Activated CD8-positive, alpha-beta memory T cell treated with anti-CD3 and anti-CD28 coated beads for 36 hours (primary cell): ENCODE measurements around the gene TMEM200C. TPM values are rescaled to one million over a fixed set of nuclear protein-coding genes. Genes with fewer than 3 reads are reported as not detected.

Experiments used
- CTCF ChIA-PET: fragments of 350-600 bp; sonication (Branson Sonifier 250); formaldehyde crosslinking; loops from one replicate; lab custom pipeline; 2021; ENCODE audit warnings: antibody characterized with exemption; lab: Charles Lee
- POLR2A ChIA-PET: fragments of 350-600 bp; sonication (Branson Sonifier 250); formaldehyde crosslinking; loops from one replicate; lab custom pipeline; 2021; ENCODE audit warnings: antibody characterized with exemption; lab: Charles Lee
- total RNA-seq, 2 experiments: library from RNA; stranded (reverse); gene quantifications; one replicate each; pipeline ENCODE4 v1.2.3, GENCODE V29; 2021

The TMEM200C gene
- total RNA-seq = not detected

DNA sequence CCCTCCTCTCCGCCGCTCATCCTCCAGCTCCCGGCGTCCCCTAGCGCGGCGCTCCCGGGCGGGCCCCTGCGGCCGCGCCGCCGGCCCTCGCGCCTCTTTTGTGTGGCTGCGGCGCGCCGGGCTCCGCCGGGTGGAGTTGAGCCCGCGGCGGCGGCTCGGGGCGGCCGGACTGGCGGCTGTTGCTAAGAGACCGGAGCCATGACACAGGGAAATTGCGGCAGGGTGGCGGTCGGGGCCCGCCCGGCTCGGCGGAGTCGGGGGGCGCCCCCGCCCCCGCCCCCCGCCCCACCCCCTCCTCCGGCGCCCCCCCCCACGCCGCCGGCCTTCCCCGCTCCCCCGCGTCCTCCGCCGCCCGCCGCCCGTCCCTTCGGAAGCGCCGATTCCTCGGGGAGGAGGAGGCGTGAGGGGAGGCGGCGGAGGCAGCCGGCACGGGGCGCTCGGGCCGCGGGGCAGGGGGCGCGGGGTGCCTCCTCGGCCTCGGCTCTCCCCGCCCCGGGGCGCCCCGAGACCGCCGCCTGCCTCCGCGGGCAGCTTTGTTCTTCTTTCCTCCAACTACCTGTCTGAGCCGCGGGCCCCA, at the start of gene TMEM200C:
TSS of gene TMEM200C (minus strand) at position 224 of the 577 bp plus-strand sequence. CDS start 3,459 bp downstream, outside the sequence.
- ChIA-PET POLR2A (no interaction called here), CTCF (no interaction called here)

- CTCF ChIA-PET = no interaction called here
- POLR2A ChIA-PET = no interaction called here
These were observed 49.1 kb upstream of the TMEM200C start for GRCh38 chr18:5944448-5944847.

- ChIA-PET CTCF (no interaction called here), POLR2A (no interaction called here)
These were observed 48.2 kb upstream of the TMEM200C start for GRCh38 chr18:5943514-5943913.

- POLR2A ChIA-PET = no interaction called here
- CTCF ChIA-PET = no interaction called here
These were observed 47.3 kb upstream of the TMEM200C start for GRCh38 chr18:5942591-5942990.

DNA sequence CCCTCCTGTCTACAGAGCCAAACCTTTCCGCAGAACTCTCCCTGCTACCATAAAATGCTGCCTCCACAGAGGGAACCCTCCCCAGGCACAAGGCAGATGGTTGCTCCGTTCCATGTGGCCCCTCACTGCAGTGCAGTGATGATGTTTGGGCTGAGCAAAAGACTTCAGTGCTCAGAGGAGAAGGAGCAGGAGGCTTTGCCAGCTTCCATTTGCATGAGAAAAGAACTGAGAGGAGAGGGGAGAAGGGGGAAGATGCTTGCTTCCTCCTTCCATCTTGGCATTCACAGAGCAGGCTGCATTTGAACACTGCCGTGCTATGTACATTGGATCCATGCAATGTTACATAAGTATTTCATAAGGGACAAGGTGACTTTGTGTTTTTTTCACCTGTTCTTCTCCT, 46.6 kb upstream of the TMEM200C start:
- POLR2A ChIA-PET = no interaction called here
- CTCF ChIA-PET = no interaction called here

GRCh38 chr18:5939801-5940667, 44.7 kb upstream of the TMEM200C start:
- POLR2A ChIA-PET = no interaction called here
- CTCF ChIA-PET = no interaction called here

GRCh38 chr18:5937795-5938194, 42.5 kb upstream of the TMEM200C start:
- CTCF ChIA-PET = no interaction called here

DNA sequence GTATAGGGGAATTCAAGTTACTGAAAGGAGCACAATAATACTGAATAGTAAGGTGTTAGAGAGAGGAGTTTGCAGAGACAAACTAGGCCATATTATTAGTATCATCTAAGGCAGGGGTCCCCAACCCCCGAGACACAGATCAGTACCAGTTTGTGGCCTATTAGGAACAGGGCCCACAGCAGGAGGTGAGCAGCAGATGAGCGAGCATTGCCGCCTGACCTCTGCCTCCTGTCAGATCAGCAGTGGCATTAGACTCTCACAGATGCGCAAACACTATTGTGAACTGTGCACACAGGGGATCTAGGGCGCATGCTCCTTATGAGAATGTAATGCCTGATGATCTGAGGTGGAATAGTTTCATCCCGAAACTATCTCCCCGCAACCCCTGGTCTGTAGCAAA, 41.8 kb upstream of the TMEM200C start:
- ChIA-PET CTCF (no interaction called here), POLR2A (no interaction called here)

More at GRCh38 chr18:5937795-5938194, 42.5 kb upstream of the TMEM200C start:
- POLR2A ChIA-PET = no interaction called here

DNA sequence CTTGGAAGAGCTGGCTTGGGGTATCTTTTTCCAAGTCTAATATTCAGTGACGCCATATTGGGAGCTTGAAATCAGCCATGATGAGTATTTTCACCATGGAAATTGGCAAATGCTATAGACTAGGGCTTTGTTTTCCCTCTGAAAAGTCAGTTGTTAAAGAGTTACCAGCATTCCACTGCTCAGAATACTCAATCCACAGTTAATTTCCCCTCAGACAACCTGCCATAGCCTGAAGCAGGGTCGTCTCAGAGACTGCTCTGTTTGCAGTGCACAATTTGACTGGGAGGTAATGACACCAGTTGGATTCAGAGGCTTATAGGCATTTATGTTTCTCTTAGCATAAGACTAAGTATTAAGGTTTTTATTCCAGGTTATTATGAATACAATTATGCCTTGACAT, 35.5 kb upstream of the TMEM200C start:
- CTCF ChIA-PET = no interaction called here
- POLR2A ChIA-PET = no interaction called here

- ChIA-PET CTCF (no interaction called here), POLR2A (no interaction called here)
These were observed 23.0 kb upstream of the TMEM200C start for GRCh38 chr18:5918205-5918858.

DNA sequence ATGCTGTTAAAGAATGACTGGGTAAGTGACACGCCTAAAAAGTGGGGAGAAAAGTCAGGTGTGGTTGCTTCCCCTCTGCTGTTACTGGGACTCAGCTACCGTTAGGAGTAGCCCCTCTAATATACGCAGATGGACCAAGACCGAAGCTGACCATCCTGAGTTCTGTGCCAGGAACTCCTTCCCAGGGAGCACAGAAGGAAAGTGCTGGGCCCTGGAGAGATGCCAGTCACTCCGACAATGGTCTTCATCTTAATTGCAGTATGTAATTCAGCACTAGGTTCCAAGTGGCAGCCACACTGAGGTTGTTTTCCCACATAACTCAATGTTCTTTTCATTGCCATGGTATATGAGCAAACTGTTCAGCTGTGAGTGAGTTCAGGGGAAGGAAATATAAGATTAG, 19.6 kb upstream of the TMEM200C start:
- ChIA-PET POLR2A (no interaction called here), CTCF (no interaction called here)

DNA sequence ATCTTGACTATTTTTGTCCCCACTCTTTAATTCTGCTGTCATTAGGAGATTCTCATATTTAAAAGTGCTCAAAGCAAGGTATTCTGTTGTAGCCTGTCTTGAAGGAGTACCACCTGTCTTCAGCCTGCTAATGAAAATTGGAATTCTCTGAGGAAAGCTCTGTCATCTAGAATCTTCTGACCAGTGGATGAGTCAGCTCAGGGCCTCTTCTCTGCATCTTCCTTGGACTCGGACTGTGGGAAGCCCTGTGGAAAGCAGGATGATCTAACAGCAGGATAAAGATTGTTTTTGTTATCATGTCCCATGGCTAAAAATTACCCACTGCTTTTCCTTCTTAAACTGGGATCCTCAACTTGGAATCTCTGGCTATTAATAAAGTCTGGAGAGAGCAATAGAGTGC, 18.7 kb upstream of the TMEM200C start:
- CTCF ChIA-PET = no interaction called here
- POLR2A ChIA-PET = no interaction called here

DNA sequence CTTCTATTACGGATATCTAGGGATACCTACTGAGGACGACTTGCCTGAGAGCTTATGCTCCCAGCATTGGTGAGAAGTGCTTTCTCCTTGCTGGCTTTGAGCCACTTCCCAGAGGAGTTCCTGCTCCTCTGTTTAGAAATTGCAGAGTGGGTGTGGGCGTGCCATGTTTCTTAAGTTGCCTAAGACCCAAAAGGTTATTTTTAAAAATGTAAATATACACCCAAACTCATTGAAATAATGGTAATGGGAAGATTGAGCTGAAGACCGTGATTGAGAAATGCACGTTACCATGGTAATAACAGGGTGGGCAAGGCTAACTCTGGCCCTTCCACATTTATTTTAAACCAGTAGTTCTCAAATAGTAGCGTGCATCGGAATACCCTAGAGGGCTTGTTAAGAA, 17.2 kb upstream of the TMEM200C start:
- CTCF ChIA-PET = interaction anchor here (0.9 kb wide), 1 partner anchor 22 kb away, joined by 4 read pairs; no protein-coding TSS in a partner anchor
- POLR2A ChIA-PET = no interaction called here

GRCh38 chr18:5909125-5909524, 13.8 kb upstream of the TMEM200C start:
- CTCF ChIA-PET = no interaction called here
- POLR2A ChIA-PET = no interaction called here

- CTCF ChIA-PET = no interaction called here
- POLR2A ChIA-PET = no interaction called here
These were observed 8.1 kb upstream of the TMEM200C start for GRCh38 chr18:5903386-5903785.

DNA sequence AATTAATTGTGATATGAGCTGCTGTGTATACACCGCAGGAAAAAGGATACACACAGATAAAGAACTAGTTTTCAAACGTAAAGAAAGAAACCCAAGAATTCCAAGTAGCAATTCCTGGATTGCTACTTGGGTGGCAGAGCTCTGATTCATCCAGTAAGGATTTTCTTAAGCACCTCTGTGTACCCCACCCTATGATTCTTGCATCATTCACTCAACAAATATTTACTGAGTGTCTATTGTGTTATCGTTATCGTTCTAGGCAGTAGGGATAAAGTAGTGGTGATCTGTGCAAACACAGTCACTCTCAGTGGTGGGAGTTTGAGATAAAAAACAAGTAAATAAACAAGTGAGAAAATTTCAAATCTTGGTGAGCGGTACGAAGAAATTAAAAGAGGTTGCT, 4.9 kb upstream of the TMEM200C start:
- ChIA-PET CTCF (no interaction called here), POLR2A (no interaction called here)

GRCh38 chr18:5899835-5900234, 4.5 kb upstream of the TMEM200C start:
- ChIA-PET CTCF (no interaction called here), POLR2A (no interaction called here)

GRCh38 chr18:5895876-5896740, 786 bp upstream of the TMEM200C start:
- POLR2A ChIA-PET = no interaction called here
- CTCF ChIA-PET = no interaction called here

DNA sequence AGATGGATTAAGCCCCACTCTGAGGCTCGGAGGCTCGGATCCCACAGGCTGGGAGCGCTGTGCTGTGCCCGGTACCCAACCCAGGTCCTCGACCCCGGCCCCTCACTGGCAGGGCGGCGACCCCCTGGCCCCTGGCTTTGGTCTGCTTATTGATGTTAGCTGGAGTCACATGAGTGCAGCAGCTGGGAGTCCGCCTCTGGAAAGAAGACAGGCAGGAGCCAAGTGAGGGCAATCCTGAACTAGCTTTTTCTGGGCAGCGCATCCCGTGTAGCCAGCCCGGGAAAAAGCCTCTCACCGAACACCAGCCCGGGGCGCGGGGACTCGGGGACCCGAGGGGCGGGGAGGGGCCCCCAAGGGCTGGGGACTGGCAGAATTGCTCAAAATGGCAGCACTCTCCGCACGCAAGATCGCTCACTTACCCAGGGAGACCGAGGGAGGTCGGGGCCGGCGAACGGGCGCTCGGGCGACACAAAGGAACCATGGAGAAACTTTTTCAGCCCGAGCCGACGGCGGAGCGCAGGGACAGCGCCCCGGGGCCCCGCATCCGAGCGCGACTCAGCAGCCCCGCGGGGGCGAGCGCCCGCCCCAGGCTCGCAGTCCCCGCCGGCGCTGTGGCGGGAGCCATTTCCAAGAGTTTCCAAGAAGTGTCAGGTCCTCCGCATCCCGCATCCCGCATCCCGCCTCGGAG, 567 bp downstream of the TMEM200C start:
- CTCF ChIA-PET = no interaction called here

More for the DNA sequence above, 567 bp downstream of the TMEM200C start:
- POLR2A ChIA-PET = no interaction called here
